GM19025 (cell line): ENCODE measurements around the gene ZNF112.
"Not testable (repeated sequence)": the region's sequence is repeated elsewhere in the genome, so short reads cannot be mapped to it uniquely, and the experiment has no call there.

ENCODE experiments used
- ATAC-seq: cut with Tn5 transposase; IDR thresholded peaks from one replicate; pipeline ENCODE4 v1.9.1; 2021; ENCODE audit warnings: mild to moderate bottlenecking, low read depth, moderate library complexity; ENCODE audit not compliant: unreplicated experiment

Gene ZNF112

DNA sequence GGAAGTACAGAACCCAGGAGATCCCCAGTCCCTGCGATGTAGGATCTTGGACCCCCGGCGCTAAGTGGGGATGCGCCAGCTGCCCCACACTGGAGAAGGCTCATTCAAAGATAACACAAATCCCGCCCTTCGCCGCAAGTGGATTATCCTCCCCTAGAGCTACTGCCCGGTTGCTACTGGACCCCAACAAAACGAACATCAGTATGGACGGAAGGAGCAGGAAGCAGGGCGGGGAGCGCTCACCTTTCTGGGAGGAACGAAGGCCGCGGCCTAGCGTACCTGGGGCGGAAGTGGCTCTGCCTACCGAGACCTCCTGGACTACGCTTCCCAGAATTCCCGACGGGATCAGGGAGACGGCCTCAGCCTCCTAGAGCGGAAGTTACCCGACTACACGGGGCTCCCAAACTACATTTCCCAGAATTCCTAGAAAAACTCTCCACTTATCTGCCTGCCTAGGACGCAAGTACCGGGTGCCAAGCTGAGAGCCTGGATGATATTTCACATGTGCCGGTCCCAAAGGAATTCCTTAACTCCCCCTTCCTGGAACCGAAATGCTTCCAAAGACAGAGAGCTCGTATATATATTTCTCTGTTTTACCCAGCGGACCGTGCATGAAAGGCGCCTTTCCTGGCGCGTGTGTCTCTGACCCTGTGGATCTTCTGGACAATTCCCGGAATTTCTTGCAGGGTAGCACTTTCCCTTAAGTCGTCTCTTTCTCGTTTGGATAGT is at the start of gene ZNF112:
TSS of gene ZNF112 (minus strand) at position 298 of the 729 bp plus-strand sequence. CDS start 16,141 bp downstream, outside the sequence.
- no peak for ATAC-seq

DNA sequence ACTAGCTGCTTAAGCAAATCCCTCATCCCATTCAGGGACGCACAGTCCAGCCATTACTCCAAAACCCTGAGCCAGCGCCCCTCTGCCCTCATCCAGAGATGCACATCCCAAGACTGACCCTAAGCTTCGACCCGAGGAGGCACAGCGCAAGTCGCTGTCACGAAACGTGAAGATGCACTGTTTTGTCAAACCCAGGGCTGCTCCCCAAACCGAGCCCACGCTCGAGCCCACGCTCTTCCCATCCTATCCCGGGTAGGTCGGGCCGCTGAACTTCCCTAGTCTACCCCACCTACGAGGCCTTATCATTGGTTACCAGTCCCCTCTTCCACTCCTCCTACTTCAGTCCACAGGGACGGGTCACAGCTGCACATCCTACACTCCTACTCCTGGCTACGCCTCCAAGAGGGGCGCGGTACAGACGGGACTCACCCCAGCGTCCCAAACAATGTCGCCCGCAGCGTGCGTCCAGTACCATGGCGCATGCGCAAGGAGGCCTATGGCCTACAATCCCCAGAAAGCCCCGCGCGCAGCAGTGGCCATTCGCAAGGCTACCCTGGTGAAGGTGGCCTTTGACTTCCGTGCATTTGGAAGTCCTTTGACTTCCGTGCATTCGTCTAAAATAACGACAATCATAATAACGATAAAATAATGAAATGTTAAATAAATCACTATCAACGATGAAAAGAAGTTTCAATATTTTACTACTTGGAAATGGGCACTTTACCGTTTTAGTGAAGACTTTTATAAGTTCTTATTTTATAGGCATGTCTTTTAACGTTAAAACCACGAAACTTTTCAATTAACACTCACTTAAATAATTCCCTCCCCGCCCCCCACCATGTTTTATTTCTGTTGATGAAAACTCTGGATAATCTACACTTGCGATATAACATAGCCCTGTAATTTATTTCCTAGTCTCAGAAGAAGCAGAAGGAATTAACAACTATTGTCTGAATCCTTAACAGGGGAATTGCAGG is 44.9 kb upstream of the ZNF112 start, which contains the start of gene ZNF285:
TSS of gene ZNF285 (minus strand) at position 470 of the 977 bp plus-strand sequence. CDS start 4,395 bp downstream, outside the sequence.
- no peak for ATAC-seq

- not testable (repeated sequence) for ATAC-seq
Observed at GRCh38 chr19:44389268-44389667, 32.8 kb upstream of the ZNF112 start.

GRCh38 chr19:44374789-44375188 is 18.3 kb upstream of the ZNF112 start:
- no peak for ATAC-seq

- no peak for ATAC-seq
Observed at GRCh38 chr19:44371815-44372480, 15.5 kb upstream of the ZNF112 start.

- no peak for ATAC-seq
Observed at GRCh38 chr19:44367024-44367423, 10.5 kb upstream of the ZNF112 start.

- no peak for ATAC-seq
Observed at GRCh38 chr19:44346556-44346955, 9.9 kb downstream of the ZNF112 start.

GRCh38 chr19:44345959-44346358 is 10.5 kb downstream of the ZNF112 start:
- no peak for ATAC-seq

GRCh38 chr19:44344255-44344654 is 12.2 kb downstream of the ZNF112 start:
- ATAC-seq, result no peak

DNA sequence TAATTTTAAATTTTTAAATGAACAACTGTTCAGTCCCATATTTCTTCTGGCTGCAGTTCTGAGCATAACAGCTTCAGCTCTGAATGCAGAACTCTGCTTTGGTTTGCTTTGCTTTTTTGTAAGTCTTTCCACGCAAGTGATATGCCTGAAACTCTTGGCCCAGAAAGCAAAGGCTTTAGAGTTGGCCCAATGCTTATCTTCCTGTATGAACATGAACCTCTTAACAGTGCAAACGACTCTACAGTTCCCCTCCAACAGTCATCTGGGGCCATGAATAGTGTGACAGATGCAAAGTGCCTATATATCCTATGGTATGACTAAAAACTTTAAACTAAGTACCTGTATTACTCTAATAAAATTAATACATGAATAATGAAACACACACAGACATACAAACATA is 14.7 kb downstream of the ZNF112 start:
- no peak for ATAC-seq

- ATAC-seq, result not testable (repeated sequence)
Observed at GRCh38 chr19:44334639-44335038, 21.8 kb downstream of the ZNF112 start.

- no peak for ATAC-seq
Observed at GRCh38 chr19:44332145-44332544, 24.3 kb downstream of the ZNF112 start.

GRCh38 chr19:44315883-44316282 is 40.6 kb downstream of the ZNF112 start:
- ATAC-seq, result no peak

GRCh38 chr19:44313231-44313630 is 43.2 kb downstream of the ZNF112 start:
- ATAC-seq, result no peak

DNA sequence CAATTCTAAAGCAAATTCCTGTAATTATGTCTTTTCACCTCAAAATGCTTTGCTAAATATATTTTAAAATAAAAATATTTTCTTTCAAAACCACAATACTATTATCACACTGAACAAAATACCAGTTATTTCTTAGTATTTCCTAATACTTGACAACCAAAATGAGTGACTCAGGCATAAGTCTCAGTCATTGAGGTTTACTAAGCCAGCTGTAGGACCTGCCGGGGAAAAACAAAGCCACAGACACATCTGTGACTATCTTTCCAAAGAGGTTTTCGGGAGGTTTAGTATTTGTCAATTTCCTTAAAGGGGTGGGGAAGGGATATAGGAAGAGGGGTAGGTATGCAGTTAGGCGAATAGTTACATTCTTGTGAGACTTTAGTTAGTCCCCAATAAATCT is 48.5 kb downstream of the ZNF112 start:
- no peak for ATAC-seq

- ATAC-seq, result no peak
Observed at GRCh38 chr19:44306283-44306682, 50.2 kb downstream of the ZNF112 start.

DNA sequence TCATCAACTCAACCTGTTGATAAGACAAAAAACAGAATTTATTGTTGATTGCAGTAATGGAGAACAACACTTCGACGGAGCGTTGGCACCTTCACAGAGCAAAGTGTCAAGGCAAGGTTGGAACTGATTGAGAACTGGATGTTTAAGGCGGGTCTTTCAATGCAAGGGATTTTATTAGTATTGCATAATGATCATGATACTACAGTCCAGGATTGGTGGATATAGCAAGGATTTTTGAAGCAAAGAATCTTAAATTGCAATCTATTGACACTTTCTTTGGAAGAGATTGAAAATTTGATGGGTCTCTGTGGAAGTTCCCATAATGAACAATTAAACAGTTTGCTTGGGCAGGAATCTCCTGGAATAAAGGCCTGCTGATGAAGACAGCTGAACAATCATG is 51.0 kb downstream of the ZNF112 start:
- ATAC-seq, result no peak

DNA sequence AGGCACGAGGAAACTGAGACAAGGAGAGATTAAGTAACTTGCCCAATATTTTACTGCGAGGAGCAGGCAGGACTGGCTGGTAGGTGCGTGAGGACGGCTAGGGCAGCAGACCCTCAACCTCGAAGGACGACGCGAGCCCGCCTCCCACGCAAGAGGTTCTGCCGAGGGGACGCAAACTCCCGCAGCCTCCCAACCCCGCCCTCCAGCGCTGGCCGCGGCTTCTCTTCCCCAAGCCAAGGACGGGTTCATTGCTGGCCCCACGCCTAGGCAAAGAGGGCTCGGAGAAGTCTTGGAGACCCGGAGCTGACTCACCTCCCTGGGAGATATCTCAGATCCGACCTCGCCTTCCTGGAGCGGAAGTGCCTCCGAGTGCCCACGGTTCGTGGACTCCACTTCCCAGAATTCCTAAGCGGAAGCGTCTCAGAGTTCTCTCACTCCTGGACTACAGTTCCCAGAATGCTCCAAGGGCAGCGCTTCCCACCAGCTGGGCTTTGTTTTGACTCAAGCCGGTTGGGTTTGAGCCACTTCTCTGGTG is 51.8 kb downstream of the ZNF112 start, which contains the start of gene ZNF235:
TSS of gene ZNF235 (minus strand) at position 367 of the 535 bp plus-strand sequence. CDS start 1,621 bp downstream, outside the sequence.
- ATAC-seq, result peak; percentile 94

DNA sequence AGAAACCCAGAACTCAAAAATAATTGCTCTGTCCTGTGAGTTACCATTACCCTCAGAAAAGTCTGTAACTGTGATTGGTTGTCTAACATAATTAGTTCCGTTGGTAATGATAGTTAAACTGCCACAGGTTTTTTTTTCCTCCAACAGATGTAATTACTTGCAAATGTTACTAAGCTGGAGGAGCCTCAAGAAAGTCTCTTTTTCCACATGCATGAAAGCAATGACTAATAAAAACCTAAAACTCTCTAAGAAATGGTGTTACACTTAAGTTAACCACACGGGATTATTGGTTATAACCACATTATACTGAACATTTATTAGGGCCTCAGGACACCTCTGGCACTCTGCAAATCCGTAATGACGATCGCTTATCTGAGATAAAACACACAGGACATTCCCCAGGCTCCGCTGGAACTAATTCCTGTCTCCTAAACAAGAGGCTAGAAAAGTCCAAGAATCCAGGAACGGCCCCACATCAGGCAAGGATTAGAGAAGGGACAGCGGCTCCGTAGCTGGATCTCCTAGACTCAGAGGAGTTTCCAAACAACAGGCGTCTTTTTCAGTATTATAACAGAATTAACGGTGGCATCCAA is 52.4 kb downstream of the ZNF112 start:
- ATAC-seq, result no peak

- ATAC-seq, result no peak
Observed at GRCh38 chr19:44303320-44303719, 53.2 kb downstream of the ZNF112 start.
